Measurements from ENCODE around the gene JAK1.

DNA sequence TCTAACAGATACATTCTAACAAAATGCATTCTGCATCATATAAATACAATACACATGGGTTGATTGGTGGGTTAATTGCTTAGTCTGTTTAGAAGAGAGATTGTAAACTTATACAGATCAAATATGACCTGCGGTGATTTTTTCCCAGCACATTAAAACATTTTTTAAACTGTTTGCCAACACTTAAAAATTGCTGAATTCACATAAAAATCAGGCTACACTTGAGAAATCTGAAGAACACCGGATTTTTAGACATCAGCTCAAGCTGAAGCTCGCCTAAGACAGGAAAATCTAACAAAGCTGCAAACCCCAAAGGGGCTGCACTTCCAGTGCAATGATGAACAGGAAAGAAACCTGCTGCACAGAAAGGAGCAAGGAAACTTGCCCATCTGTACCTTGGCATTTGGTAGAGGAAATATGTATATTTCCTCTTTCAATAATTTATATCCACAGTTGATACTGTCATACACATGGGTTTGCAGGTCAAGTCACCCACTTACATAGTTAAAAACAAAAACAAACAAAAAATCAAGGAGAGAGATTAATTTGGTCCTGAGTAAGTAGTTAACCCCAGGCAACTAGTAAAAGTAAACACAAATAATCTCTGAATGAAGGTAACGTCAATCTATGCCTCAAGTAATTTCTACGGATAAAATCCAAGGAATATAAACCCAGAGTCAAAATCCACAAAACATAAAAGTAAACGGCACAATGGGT lies 30.4 kb upstream of the JAK1 start:
- TF ChIP-seq EZH2phosphoT487 (IDR thresholded peaks at IDR 0.05; ENCODE audit: insufficient read depth, low read depth): no peak
- no peak for TF ChIP-seq EZH2 (IDR thresholded peaks at IDR 0.05; ENCODE audit: insufficient read depth, poor library complexity, severe bottlenecking)

All from GM23248 (cell line).